ENCODE data around the gene ANKRD11. TPM values are rescaled to one million over a fixed set of nuclear protein-coding genes. Genes with fewer than 3 reads are reported as not detected.

ANKRD11 gene
- polyA plus RNA-seq, 1 donor from 2014 or later, result 32.5 TPM

GRCh38 chr16:89445166-89445565 lies 45.2 kb downstream of the ANKRD11 start:
- no peaks in the 10 kb centered on the region for H3K27me3 ChIP-seq (ENCODE audit: insufficient read depth, low read depth, low read length)
- H3K9ac ChIP-seq (ENCODE audit: low read length), result no peak overlapping the region
- no peaks in the 10 kb centered on the region for H3K9me2 ChIP-seq (ENCODE audit: insufficient read depth, low read length)
- H3K9me3 ChIP-seq (ENCODE audit: low read length), result no peaks in the 10 kb centered on the region
- no peak overlapping the region for H2AFZ ChIP-seq (ENCODE audit: low read depth, low read length)
- no peaks in the 10 kb centered on the region for H3F3A ChIP-seq (ENCODE audit: insufficient read depth, low read length, poor library complexity, severe bottlenecking)
- H4K20me1 ChIP-seq (ENCODE audit: insufficient read depth), result peaks cover 10% of the 10 kb centered on the region
- H3K4me2 ChIP-seq (ENCODE audit: low read length), result no peak overlapping the region
- H3K36me3 ChIP-seq (ENCODE audit: insufficient read depth, low read length), result no peaks in the 10 kb centered on the region
- H3K79me2 ChIP-seq (replicated peaks; ENCODE audit: insufficient read depth, low read length), result peaks cover 81% of the 10 kb centered on the region
- no peak overlapping the region for H3K4me3 ChIP-seq (ENCODE audit: low read length)
- no peak overlapping the region for H3K27ac ChIP-seq (ENCODE audit: low read length)
- TF ChIP-seq RAD21 (conservative IDR thresholded peaks at IDR 0.05) (no peak), SMC3 (conservative IDR thresholded peaks at IDR 0.05; ENCODE audit: poor library complexity) (no peak), EZH2 (IDR thresholded peaks at IDR 0.05; ENCODE audit: borderline replicate concordance, insufficient read depth, low read length, poor library complexity, severe bottlenecking) (no peak), CTCF (IDR thresholded peaks at IDR 0.05; ENCODE audit: poor library complexity, severe bottlenecking) (no peak), REST (IDR thresholded peaks at IDR 0.05; ENCODE audit: borderline replicate concordance) (no peak), TAF1 (IDR thresholded peaks at IDR 0.05; ENCODE audit: low read depth) (no peak)

GRCh38 chr16:89444728-89445127 lies 45.6 kb downstream of the ANKRD11 start:
- no peak for TF ChIP-seq POLR2AphosphoS5 (IDR thresholded peaks at IDR 0.05)
- no peak for TF ChIP-seq MXI1 (conservative IDR thresholded peaks at IDR 0.05; ENCODE audit: poor library complexity, severe bottlenecking)
- TF ChIP-seq EP300 (conservative IDR thresholded peaks at IDR 0.05; ENCODE audit: poor library complexity, severe bottlenecking), result no peak
- TF ChIP-seq RAD21 (conservative IDR thresholded peaks at IDR 0.05), result no peak
- TF ChIP-seq CTCF (IDR thresholded peaks at IDR 0.05; ENCODE audit: poor library complexity, severe bottlenecking), result no peak
- Histone ChIP-seq H3K4me3 (ENCODE audit: low read length) (no peak overlapping the region), H3K4me2 (ENCODE audit: low read length) (no peak overlapping the region), H3K9me3 (ENCODE audit: low read length) (no peaks in the 10 kb centered on the region), H4K20me1 (ENCODE audit: insufficient read depth) (peaks cover 10% of the 10 kb centered on the region), H3K36me3 (ENCODE audit: insufficient read depth, low read length) (no peaks in the 10 kb centered on the region), H2AFZ (ENCODE audit: low read depth, low read length) (no peak overlapping the region), H3K9ac (ENCODE audit: low read length) (no peak overlapping the region), H3K27ac (ENCODE audit: low read length) (no peak overlapping the region), H3K9me2 (ENCODE audit: insufficient read depth, low read length) (no peaks in the 10 kb centered on the region), H3F3A (ENCODE audit: insufficient read depth, low read length, poor library complexity, severe bottlenecking) (no peaks in the 10 kb centered on the region), H3K79me2 (replicated peaks; ENCODE audit: insufficient read depth, low read length) (peaks cover 85% of the 10 kb centered on the region), H3K27me3 (ENCODE audit: insufficient read depth, low read depth, low read length) (no peaks in the 10 kb centered on the region)
